HG03439 (cell line): ENCODE measurements around the gene DACH2.

Source experiments
- ATAC-seq: cut with Tn5 transposase; IDR thresholded peaks from one replicate; pipeline ENCODE4 v1.9.1; 2021; ENCODE audit warnings: mild to moderate bottlenecking, moderate library complexity; ENCODE audit not compliant: unreplicated experiment

The DACH2 gene

GRCh38 chrX:86747091-86747490 is 598.8 kb downstream of the DACH2 start:
- ATAC-seq = no peak

- no peak for ATAC-seq
Observed at GRCh38 chrX:86805241-86805640, 657.0 kb downstream of the DACH2 start.

GRCh38 chrX:86806786-86807185 is 658.5 kb downstream of the DACH2 start:
- ATAC-seq = no peak

GRCh38 chrX:86809651-86810050 is 661.4 kb downstream of the DACH2 start:
- ATAC-seq = no peak

- no peak for ATAC-seq
Observed at GRCh38 chrX:86829786-86830185, 681.5 kb downstream of the DACH2 start.

- ATAC-seq = no peak
Observed at GRCh38 chrX:86830685-86831084, 682.4 kb downstream of the DACH2 start.

GRCh38 chrX:86845101-86845500 is 696.9 kb downstream of the DACH2 start:
- ATAC-seq = no peak
